Fibroblast of peridontal ligament (primary cell): Measurements from ENCODE around the gene SYNM.
A peak's percentile ranks its signal among the peaks of the same experiment; 100 is the strongest.

Experiments used
- DNase-seq: peaks from one replicate; pipeline ENCODE4 v3.0.0-alpha.2; 2010; ENCODE audit errors: extremely low read depth

The SYNM gene

GRCh38 chr15:99167201-99167600 is 62.3 kb downstream of the SYNM start:
- DNase-seq, result no peak

DNA sequence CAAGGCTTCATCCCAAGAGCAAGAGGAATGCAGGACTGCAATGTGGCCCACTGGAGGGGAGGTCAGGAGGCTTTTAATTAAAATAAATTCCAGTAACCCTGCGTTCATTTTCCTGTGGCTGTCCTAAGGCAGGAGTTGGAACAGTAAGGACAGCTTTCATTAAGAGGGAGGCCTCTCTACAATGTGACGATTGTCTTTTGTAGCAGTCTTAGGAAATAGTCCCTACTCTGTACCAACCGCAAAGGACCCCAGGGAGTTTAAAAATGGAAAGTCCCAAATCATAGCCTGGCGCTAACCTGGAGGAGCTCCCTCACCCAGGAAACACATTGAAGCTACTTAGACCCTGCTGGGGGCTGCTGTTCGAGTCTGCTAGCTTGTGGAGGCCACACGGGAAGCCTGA is 62.8 kb downstream of the SYNM start:
- DNase-seq, result no peak

DNA sequence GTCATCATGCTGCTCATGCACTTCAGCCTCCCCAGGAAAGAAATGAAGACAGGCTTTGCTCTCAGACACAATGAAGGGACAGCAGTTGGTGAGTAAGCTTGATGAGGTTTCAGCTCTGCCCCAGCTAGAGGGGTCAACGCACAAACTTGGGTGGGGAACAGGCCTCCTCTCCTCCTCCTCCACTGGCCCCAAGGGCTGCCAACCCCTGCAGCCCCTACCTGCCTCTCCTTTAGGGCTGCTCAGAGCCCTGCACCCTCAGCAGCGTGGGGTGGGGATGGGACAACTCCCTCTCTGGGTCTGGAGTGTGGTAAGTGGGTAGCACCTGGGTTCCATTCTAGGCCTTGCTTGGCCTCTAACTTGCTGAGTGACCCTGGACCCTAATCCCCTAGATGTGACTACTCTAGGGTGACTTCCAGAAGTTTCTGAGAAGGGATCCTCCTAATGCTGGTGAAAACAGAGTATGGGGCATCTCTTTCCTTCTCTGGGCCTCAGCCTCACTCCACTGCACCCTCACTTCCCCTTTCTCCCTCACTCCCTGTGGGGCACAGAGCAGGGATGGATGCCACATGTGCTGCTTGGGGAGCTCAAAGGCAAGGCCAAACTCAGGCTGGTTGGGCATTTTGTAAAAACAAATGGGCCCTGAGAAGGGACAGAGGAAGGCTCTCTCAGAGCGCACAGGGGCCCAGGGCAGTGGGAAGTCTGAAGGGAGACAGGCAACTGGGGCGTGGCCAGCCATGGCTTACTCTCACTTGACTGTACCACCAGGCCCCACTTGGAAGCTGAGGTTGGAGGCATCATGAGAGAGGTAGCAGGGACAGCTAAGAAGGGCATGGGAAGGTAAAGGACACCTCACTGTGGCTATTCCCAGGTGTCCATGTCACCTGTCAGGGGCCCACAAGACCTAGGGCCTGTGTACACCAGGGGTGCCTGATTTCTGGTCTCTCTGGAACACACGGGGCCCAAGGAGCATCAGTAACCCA is 64.0 kb downstream of the SYNM start:
- no peak for DNase-seq

GRCh38 chr15:99169769-99170311 is 65.0 kb downstream of the SYNM start:
- peak; percentile 11 for DNase-seq

DNA sequence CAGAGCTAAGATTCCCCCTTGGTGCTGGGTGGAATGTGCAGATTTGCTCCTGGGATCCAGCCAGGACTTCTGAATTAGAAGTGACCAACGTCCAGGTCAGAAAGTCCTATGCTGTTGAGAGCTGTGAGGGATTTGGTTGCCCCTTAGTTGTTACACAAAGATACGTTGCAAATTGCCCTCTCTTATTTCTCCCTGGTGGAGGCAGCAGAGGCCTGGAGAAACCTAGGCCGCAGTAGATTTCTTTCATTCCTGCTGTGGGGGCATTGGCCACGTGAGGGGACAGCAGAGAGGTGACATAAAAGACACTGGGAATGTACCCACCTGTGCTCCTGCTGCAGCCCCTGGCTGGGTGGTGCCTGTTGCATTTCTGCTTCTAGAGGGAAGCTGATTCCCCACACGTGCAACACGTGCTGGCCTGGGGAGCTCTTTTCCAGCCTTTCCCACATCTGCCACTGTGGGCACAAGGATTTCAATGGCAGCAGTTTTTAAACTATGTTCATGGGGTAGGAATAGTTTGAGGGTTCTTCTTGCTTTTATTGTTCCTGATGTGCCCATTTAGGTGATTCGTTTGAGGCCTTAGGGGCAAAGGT is 65.7 kb downstream of the SYNM start:
- no peak for DNase-seq

GRCh38 chr15:99172171-99172570 is 67.3 kb downstream of the SYNM start:
- DNase-seq, result no peak

DNA sequence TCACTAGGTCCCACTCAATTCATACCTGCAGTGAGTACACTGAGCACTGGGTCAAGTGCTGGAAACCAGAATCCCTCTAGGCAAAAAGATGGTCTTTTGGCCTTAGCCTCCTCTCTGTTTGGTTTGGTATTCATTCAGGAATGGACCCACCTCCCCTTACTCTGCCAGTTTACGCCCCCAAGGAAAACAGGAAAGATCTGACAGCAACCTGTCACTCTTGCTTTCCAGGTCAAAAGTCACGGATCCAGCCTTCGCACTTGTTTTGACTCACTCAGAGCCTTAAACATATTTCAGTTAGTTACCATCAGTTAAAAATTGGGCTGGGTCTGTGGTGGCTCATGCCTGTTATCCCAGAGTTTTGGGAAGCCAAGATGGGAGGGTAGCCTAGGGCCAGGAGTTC is 68.1 kb downstream of the SYNM start:
- no peak for DNase-seq

DNA sequence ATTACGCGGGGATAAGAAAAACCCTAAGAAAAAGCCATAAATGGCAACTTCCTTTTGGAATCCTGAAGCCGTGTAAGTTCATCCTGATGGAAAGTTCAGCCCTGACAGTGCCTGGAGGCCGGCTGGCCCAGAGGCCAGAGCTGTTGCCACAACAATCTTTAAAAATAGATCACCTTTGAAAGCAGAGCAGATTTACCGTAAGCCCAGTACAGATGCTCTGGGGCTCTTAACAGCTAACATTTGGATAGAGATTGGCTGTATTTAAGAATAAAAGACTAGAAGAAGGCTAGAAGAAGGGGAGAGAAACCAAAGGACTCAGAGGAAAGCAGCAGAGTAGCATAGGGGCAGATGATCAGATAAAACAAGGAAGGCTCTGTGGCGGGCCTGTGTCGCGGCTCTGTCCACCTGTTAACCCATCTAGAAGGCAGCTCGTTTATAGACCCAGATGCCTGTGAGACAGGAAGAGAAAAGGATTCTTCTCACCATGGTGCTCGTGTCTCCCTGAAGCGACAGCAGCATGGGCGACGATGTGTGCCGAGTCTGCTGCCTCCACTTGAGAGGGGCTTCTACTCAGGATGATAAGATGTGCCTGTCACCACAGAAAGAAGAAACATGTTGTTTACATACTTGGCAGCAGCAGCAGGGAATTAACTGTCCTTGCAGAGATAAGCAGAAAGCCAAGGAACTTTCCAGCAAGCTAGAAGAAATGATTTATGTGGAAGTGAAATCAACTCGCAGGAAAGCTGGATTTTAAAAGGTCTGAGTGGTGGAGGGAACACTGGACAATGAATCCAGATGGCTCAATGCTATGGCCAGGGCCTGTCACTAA is 69.9 kb downstream of the SYNM start:
- no peak for DNase-seq

DNA sequence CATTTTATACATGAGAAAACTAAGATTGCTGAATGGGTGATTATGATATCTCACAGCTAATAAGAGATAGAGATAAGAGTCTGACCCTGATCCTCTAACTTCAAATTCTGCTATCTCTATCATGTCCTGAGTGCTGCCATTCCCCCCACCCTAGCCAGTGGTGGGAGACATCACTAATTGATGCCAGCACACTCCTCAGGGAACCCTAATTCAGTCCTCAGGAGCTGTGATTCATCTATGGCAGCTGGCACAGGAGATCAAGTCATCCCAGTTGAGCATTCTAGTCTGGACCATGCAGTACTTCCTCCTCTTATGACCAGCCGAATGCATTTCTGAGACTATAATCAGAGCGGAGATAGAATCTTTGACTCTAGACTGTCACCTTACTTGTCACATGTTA is 71.9 kb downstream of the SYNM start:
- peak; percentile 6 for DNase-seq

GRCh38 chr15:99177679-99178078 is 72.8 kb downstream of the SYNM start:
- DNase-seq, result peak; percentile 18

DNA sequence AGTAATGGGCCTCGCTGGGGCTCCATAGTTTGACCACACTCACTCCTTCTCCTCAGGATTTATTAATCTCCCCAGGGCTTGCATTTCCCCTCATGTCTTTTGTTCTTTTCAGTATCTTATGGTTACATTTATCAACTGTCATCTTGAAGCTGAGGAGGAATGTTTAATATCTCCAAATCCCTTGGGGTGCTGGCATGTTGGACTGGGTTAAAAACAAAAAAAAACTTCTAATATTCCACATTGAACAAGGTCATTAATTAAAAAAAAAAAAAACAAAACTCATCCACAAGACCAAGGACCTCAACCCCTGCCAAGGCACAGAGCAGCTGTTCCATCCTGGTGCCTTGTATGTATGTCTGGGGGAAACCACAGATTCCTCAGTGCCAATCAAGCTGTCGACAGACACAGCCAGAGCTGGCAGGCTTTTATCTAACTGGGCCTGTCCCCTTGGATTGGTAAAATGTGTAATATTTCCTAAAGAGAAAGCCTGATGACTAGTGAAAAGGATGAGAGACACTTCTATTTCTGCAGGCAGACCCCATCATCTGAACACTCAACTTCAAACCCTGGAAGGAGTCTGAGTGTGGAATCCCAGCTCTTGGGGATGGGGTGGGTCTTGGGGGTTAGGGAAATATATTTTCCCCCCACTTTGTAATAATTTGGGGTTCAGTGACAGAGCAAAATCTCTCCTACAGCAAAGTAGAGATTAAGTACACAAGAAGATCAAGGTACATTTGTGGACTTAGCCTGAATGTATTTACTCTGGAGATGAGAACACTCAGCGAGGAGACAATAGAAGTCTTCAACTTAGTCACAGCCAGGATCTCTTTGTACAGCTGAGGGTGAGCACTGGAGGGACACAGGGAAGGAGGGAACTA is 75.4 kb downstream of the SYNM start:
- no peak for DNase-seq

GRCh38 chr15:99180964-99181306 is 76.1 kb downstream of the SYNM start:
- no peak for DNase-seq

DNA sequence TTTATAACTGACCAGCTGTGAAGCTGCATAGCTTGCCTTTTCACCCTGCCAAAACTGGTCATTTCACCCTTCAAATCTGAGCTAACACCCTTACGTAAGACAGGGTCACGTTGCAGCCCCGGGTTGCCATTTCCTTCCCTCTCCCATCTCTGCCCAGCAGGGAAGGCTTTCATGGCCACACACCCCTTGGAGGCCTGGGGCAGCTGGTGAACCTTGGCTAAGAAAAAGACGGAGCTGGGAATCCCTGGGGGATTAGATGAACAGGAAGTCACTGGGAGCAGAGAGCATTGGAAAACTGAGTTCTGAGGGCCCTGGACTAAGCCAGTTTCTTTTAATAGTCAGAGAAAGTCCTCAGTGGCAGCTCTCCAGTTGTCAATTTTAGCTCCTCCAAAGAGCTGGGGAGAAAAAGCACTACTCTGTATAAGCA is 76.7 kb downstream of the SYNM start:
- peak; percentile 24 for DNase-seq

DNA sequence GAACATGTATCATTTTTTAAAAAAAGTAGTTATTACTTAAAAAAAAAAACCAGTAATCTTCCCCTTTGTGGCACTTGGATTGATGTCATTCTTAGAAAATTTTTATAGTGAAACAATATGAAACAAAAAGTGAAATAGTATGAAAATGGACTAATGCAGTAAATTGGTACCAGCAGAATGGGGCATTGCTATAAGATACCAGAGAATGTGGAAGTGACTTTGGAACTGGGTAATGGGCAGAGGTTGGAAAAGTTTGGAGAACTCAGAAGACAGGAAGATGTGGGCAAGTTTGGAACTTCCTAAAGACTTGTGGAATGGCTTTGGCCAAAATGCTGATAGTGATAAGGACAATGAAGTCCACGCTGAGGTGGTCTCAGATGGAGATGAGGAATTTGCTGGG is 77.9 kb downstream of the SYNM start:
- DNase-seq, result no peak
